Mesothelial cell of epicardium (in vitro differentiated cells): Measurements from ENCODE around the gene HNF1B. TPM values are rescaled to one million over a fixed set of nuclear protein-coding genes. Genes with fewer than 3 reads are reported as not detected.

Source experiments
- DNase-seq, 2 experiments: peaks; one replicate each; pipeline ENCODE4 v3.0.0; 2021; ENCODE audit warnings: low spot score in 2 of 2; ENCODE audit not compliant: unreplicated experiment in 2 of 2
- H3K27ac Mint-ChIP-seq: 2 replicates; pipeline ENCODE4 v1.8.0; 2021; ENCODE audit warnings: mixed read lengths
- H3K27me3 Mint-ChIP-seq: 2 replicates; pipeline ENCODE4 v1.8.0; 2021; ENCODE audit warnings: low read depth, mixed read lengths
- H3K36me3 Mint-ChIP-seq: 2 replicates; pipeline ENCODE4 v1.8.0; 2021; ENCODE audit warnings: mixed read lengths
- H3K4me1 Mint-ChIP-seq: 2 replicates; pipeline ENCODE4 v1.8.0; 2021; ENCODE audit warnings: mixed read lengths
- H3K4me3 Mint-ChIP-seq: 2 replicates; pipeline ENCODE4 v1.8.0; 2021; ENCODE audit warnings: mild to moderate bottlenecking, moderate library complexity, mixed read lengths
- H3K9me3 Mint-ChIP-seq: 2 replicates; pipeline ENCODE4 v1.8.0; 2021; ENCODE audit warnings: mixed read lengths
- CTCF ChIP-seq: fragments of 200-600 bp; sonication (generic); IDR thresholded peaks from one replicate; pipeline ENCODE4 v1.5.0; 2021; ENCODE audit warnings: antibody characterized with exemption; ENCODE audit not compliant: unreplicated experiment
- total RNA-seq: library from RNA; stranded (reverse); gene quantifications from 3 replicates; pipeline ENCODE4 v1.2.1, GENCODE V29; 2021

The HNF1B gene
- total RNA-seq, 1 donor from 2014 or later = 0.29 TPM

GRCh38 chr17:37678036-37678435 is 66.8 kb downstream of the HNF1B start:
- Mint-ChIP-seq H3K36me3 (no peaks in the 10 kb centered on the region), H3K4me1 (no peaks in the 10 kb centered on the region), H3K4me3 (no peak overlapping the region), H3K27me3 (peaks cover 11% of the 10 kb centered on the region), H3K27ac (no peak overlapping the region), H3K9me3 (peaks cover 12% of the 10 kb centered on the region)
- TF ChIP-seq CTCF = no peak
- DNase-seq = no peak

- Mint-ChIP-seq H3K4me1 (peaks cover 2% of the 10 kb centered on the region), H3K36me3 (no peaks in the 10 kb centered on the region), H3K27ac (no peak overlapping the region), H3K9me3 (peaks cover 10% of the 10 kb centered on the region), H3K4me3 (no peak overlapping the region), H3K27me3 (peaks cover 11% of the 10 kb centered on the region)
- TF ChIP-seq CTCF = no peak
- no peak for DNase-seq
Measured at GRCh38 chr17:37677021-37677420, 67.8 kb downstream of the HNF1B start.

GRCh38 chr17:37676115-37676925 is 68.5 kb downstream of the HNF1B start:
- no peak for DNase-seq
- H3K4me3 Mint-ChIP-seq = no peak overlapping the region

GRCh38 chr17:37674511-37674910 is 70.3 kb downstream of the HNF1B start:
- DNase-seq = no peak
- Mint-ChIP-seq H3K9me3 (peaks cover 5% of the 10 kb centered on the region), H3K4me3 (no peak overlapping the region), H3K36me3 (no peaks in the 10 kb centered on the region), H3K27ac (no peak overlapping the region), H3K4me1 (peaks cover 19% of the 10 kb centered on the region), H3K27me3 (peaks cover 9% of the 10 kb centered on the region)
- TF ChIP-seq CTCF = no peak

More at GRCh38 chr17:37676115-37676925, 68.5 kb downstream of the HNF1B start:
- no peak for TF ChIP-seq CTCF
- Mint-ChIP-seq H3K27ac (no peak overlapping the region), H3K9me3 (peaks cover 5% of the 10 kb centered on the region), H3K4me1 (peaks cover 8% of the 10 kb centered on the region), H3K36me3 (no peaks in the 10 kb centered on the region), H3K27me3 (peaks cover 11% of the 10 kb centered on the region)

GRCh38 chr17:37673386-37673785 is 71.5 kb downstream of the HNF1B start:
- H3K36me3 Mint-ChIP-seq = no peaks in the 10 kb centered on the region
- no peak for TF ChIP-seq CTCF
- DNase-seq = no peak
- H3K9me3 Mint-ChIP-seq = peaks cover 2% of the 10 kb centered on the region
- no peak overlapping the region for H3K27ac Mint-ChIP-seq
- H3K4me1 Mint-ChIP-seq = peaks cover 19% of the 10 kb centered on the region
- H3K27me3 Mint-ChIP-seq = peaks cover 6% of the 10 kb centered on the region
- H3K4me3 Mint-ChIP-seq = no peak overlapping the region
